Stimulated activated memory B cell treated with anti-CD40 and anti-IgM and Interleukin-4, amounts not matched to agents 10 μg/mL and 1 μg/mL and 100 μg/mL, for 72 hours (primary cell): Measurements from ENCODE around the gene EGFR.

Source experiments
- ATAC-seq: fragments of 150-1000 bp; cut with Tn5 transposase; 2 replicates; pipeline ENCODE4 v1.10.0; 2021
- H3K27ac Mint-ChIP-seq: one replicate; pipeline ENCODE4 v1.8.0; 2022; ENCODE audit warnings: mild to moderate bottlenecking, mixed read lengths
- H3K27me3 Mint-ChIP-seq: one replicate; pipeline ENCODE4 v1.8.0; 2022; ENCODE audit warnings: mixed read lengths
- H3K36me3 Mint-ChIP-seq: one replicate; pipeline ENCODE4 v1.8.0; 2022; ENCODE audit warnings: mixed read lengths
- H3K4me1 Mint-ChIP-seq: one replicate; pipeline ENCODE4 v1.8.0; 2022; ENCODE audit warnings: mixed read lengths
- H3K4me3 Mint-ChIP-seq: one replicate; pipeline ENCODE4 v1.8.0; 2022; ENCODE audit warnings: mild to moderate bottlenecking, moderate library complexity, mixed read lengths
- H3K9me3 Mint-ChIP-seq: one replicate; pipeline ENCODE4 v1.8.0; 2022; ENCODE audit warnings: mixed read lengths

Gene EGFR

DNA sequence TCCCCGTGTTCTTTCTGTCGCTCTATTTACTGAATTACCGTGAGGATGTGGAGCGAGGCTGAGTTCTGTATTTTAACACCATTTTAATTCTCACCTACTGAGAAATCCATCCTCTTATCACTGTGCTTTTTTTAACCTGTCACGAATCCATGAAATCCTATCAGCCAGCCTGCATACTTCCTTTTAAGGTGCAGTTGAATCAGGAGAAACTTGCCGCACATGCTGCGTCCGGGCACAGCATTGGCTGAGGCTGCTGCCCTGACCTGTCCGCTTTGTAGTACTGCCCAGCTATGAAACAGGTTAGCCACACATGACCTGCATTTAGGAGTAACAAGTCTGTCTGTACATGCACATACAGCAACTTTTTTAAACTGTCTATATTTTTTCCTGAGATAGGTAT is 82.5 kb downstream of the EGFR start:
- Mint-ChIP-seq H3K4me3 (no peak overlapping the region), H3K36me3 (no peaks in the 10 kb centered on the region), H3K4me1 (no peaks in the 10 kb centered on the region), H3K9me3 (no peaks in the 10 kb centered on the region), H3K27ac (no peak overlapping the region), H3K27me3 (peaks cover 37% of the 10 kb centered on the region)
- no peak for ATAC-seq

DNA sequence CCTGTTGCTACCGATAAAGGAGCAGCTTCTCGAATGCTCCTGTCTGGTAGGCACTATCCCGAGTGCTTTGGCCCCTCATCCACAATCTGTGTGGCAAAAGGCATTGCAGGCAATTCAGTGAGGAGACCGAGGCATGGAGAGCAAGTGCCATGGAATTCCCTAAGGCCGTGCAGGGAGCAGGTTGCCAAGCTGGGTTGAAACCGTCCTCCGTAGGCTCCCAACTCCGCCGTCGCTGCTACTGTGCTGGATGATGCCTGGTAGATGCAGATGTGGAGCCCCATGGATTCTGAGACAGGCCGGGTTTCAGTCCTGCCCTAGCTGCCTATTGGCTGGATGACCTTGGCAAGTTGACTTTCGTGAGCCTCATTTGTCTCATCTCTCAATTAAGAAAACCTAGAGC is 85.3 kb downstream of the EGFR start:
- ATAC-seq: no peak
- Mint-ChIP-seq H3K27ac (no peak overlapping the region), H3K4me1 (no peaks in the 10 kb centered on the region), H3K9me3 (no peaks in the 10 kb centered on the region), H3K4me3 (no peak overlapping the region), H3K36me3 (no peaks in the 10 kb centered on the region), H3K27me3 (peaks cover 47% of the 10 kb centered on the region)

DNA sequence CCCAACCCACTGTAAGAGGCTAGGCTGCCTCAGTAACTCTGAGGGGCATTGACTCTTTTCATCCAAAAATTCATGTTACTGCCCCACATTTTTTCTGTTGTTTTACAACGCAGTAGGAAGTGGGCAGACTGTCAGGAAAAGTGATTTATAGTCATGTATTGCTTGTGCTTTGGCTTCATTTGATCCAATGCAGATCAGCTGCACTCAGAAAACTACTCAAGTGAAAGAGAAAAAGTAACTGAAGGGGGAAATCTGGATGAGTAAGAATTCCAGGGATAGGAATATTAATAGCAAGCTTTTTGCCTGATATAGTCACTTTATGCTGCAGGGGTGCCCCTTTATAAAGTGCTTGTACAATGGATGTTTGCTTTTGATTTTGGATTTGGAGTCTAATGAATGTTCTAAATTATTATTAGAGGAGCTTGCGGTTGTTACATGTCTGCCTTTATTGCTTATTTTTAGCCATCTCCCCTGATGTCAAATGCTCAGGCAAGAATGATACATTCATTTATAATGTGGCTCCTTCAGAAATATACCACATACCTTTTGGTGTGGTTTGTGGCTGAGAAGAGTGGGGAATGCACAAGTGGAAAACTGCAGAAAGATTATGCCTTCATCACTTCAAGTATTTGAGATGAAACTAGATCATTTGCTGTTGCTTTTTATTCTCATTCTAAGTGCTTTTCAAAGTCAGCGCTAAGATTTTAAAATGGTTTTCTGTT is 86.1 kb downstream of the EGFR start:
- Mint-ChIP-seq H3K4me1 (no peaks in the 10 kb centered on the region), H3K9me3 (no peaks in the 10 kb centered on the region), H3K27me3 (peaks cover 52% of the 10 kb centered on the region), H3K36me3 (no peaks in the 10 kb centered on the region), H3K4me3 (no peak overlapping the region), H3K27ac (no peak overlapping the region)
- no peak for ATAC-seq

DNA sequence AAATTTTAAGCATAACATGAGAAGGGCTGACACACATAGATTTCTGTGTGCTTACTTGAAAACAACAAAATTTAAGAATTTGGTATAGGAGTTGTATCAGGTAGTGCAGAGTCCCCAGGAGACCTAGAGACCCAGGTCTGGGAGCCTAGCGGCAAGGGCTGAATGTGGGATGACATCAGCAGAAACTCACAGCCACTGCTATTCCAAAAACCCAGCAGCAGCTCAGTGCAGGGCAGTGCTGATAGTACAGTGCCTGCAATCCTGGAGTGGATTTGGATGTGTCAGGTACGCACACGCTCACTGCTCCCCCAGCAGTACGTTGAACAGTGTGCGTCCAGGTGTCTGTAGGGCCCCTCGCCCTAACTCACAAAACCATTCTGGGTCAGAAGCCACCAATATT is 87.1 kb downstream of the EGFR start:
- Mint-ChIP-seq H3K4me3 (no peak overlapping the region), H3K9me3 (no peaks in the 10 kb centered on the region), H3K36me3 (no peaks in the 10 kb centered on the region), H3K4me1 (no peaks in the 10 kb centered on the region), H3K27me3 (peaks cover 52% of the 10 kb centered on the region), H3K27ac (no peak overlapping the region)
- no peak for ATAC-seq

DNA sequence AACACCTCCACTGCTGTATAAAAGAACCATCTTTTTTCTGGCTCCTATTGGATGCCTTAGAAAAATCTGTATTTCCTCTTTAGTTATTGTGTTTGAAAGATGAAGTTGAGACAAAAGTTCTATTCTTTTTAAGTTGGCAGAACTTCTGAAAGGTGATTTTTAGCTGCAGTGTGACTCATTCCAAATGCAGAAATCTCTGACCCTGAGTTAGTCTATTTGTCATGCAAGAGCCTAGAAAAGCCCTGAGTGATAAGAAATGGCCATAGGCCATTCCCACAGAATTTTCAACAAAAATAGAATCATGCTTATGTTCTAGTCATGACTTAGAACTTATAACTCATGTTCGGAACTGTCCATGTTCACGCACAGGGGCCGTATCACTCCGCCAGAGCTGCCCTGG is 89.1 kb downstream of the EGFR start:
- Mint-ChIP-seq H3K4me1 (no peaks in the 10 kb centered on the region), H3K27ac (no peak overlapping the region), H3K4me3 (no peak overlapping the region), H3K9me3 (no peaks in the 10 kb centered on the region), H3K27me3 (peaks cover 45% of the 10 kb centered on the region), H3K36me3 (no peaks in the 10 kb centered on the region)
- ATAC-seq: no peak

DNA sequence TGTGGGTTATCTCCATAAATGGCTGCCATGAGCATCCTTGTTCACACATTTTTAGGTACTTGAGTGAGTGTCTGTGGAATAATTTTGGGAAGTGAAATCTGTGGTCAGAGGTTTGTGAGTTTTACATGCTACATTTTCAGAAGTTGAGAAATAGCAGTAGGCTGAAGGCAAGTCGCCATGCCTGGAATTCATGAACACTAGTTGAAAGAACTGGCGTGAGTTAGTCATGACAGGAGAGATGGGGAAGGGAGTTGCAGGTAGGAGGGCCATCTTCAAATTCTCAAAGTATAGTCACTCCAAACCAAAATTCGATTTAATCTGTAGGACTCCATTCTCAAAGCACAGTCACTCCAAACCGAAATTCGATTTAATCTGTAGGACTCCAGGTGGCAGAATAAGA is 89.6 kb downstream of the EGFR start:
- no peak for ATAC-seq
- H3K4me1 Mint-ChIP-seq: no peaks in the 10 kb centered on the region
- H3K4me3 Mint-ChIP-seq: no peak overlapping the region
- no peaks in the 10 kb centered on the region for H3K9me3 Mint-ChIP-seq
- H3K27me3 Mint-ChIP-seq: peaks cover 49% of the 10 kb centered on the region
- H3K27ac Mint-ChIP-seq: no peak overlapping the region
- no peaks in the 10 kb centered on the region for H3K36me3 Mint-ChIP-seq

DNA sequence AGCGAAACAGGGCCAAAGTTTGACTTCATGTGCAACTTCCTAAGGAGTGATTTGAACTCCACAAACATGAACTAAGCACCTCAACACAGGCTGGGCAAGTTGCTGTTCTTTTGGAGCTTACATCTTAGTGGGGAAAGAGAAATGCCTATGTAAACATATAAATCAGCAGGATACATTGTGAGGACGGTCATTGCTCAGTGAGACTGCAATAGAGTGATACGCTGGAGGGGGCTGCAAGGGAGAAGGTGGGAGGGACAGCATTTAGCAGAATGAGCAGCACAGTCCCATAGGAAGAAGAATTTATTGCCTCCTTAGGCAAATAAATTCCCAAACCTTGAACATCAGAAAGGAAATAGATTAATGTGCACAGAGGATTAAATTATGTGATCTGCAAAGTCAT is 90.0 kb downstream of the EGFR start:
- no peak for ATAC-seq
- Mint-ChIP-seq H3K4me1 (no peaks in the 10 kb centered on the region), H3K36me3 (no peaks in the 10 kb centered on the region), H3K4me3 (no peak overlapping the region), H3K27me3 (peaks cover 53% of the 10 kb centered on the region), H3K9me3 (no peaks in the 10 kb centered on the region), H3K27ac (no peak overlapping the region)

DNA sequence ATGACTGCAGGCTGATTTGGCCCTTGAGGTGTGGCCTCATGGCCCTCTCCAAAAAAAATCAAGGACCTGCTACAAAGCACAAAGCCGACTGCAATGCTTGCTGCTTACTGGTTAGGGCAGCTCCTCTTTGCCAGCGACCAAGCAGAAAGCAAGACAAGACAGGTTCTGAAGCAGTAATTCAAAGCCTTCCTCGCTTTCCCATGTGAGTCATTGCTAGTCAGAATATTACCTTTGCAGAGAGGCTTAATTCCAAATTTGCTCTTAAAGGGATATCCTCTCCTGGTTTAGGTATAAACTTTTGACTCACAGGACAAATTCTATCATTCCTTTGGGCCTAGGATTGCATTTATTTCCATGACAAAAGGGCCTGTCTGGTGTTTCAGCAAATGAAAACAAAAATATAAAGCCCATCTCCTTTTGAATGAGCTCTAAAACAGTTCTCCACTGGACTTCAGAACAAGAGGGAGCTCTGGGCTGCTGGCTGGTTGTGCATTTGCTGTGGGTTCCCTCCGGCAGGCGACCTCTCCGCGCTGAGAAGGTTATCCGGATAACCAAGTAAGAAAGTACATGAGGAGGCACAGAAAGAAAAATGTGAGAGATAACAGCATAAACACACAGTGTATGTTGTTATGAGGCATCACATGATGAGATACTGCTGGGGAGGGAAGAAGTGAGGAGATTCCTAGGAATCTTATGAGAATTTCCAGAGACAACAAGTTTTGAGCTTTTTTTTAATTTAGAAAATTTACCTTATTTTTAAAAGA is 90.8 kb downstream of the EGFR start:
- ATAC-seq: no peak
- no peak overlapping the region for H3K4me3 Mint-ChIP-seq
- H3K9me3 Mint-ChIP-seq: no peaks in the 10 kb centered on the region
- H3K4me1 Mint-ChIP-seq: no peaks in the 10 kb centered on the region
- no peak overlapping the region for H3K27ac Mint-ChIP-seq
- peaks cover 53% of the 10 kb centered on the region for H3K27me3 Mint-ChIP-seq
- no peaks in the 10 kb centered on the region for H3K36me3 Mint-ChIP-seq

DNA sequence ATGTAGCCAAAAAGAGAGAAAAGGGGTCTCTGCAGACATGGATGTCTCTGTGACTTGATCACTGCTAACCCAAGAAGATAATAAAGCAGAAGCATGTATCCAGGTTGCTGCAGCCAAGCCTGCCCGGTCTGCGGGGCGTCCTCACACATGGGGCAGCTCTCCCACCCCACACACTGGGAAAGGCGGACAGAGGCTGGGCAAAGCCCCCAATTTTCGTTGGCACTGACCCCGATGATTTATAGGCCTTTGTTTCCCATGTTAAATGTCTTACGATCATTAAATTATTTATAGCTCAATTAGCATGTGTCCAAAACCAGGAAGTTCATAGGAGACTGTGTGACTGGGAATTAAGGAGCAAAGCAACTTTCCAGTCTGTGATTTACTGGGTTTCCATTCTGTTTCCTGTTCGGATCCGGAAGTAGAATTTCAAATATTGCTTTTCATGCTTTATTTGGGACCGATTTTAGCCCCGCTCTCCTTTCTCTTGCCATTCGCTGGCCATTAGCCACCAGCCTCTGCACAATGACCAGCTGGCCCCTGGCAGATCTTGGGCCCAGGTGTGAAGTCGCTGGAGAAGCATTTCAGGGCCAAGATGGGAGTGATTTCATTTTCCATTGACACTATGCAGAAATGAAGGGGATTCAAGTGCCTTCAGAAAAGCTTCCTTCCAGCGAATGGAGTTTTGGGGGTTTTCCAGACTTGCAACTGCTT is 91.6 kb downstream of the EGFR start:
- H3K4me1 Mint-ChIP-seq: no peaks in the 10 kb centered on the region
- no peak overlapping the region for H3K27ac Mint-ChIP-seq
- H3K27me3 Mint-ChIP-seq: peaks cover 53% of the 10 kb centered on the region
- no peaks in the 10 kb centered on the region for H3K36me3 Mint-ChIP-seq
- no peak overlapping the region for H3K4me3 Mint-ChIP-seq
- no peaks in the 10 kb centered on the region for H3K9me3 Mint-ChIP-seq
- ATAC-seq: no peak

DNA sequence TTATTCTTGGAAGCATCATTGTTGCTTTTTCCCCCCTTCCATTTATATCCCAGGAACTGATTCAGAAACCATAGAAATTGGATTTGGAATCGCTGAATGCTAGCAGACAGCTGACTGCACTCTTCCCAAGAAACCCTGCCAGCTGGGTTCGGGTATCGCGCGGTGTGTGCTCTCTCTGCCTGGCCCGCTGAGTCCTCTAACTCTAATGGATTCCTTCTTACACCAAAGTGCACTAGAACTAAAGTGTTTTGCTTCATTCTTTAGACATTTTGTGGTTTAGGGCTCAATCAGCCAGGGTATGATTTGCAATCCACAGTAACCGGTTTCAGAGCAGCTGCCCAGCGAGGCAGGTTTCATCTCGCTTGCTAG is 92.2 kb downstream of the EGFR start:
- Mint-ChIP-seq H3K27ac (no peak overlapping the region), H3K27me3 (peaks cover 53% of the 10 kb centered on the region)

DNA sequence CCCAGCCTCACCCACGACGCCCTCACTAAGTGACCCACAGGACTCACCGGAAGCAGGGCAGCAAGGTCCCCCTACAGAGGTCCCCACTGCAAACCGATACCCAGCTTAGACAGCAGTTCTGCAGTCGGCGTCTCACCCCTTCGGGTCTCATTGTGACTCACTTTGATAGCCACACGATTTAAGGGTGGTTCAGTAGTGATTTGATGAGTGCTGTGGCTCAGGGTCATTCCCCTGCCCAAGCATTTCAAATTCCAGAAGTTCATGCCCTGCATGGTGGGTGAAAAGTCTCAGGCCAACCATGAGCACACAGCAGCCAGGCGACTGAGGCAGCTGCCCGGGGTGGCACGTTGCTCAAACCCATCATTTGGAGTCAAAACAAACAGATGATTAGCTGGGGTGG is 93.2 kb downstream of the EGFR start:
- no peak for ATAC-seq
- no peak overlapping the region for H3K4me3 Mint-ChIP-seq
- H3K27me3 Mint-ChIP-seq: peaks cover 52% of the 10 kb centered on the region
- H3K9me3 Mint-ChIP-seq: no peaks in the 10 kb centered on the region
- no peak overlapping the region for H3K27ac Mint-ChIP-seq
- no peaks in the 10 kb centered on the region for H3K36me3 Mint-ChIP-seq
- H3K4me1 Mint-ChIP-seq: no peaks in the 10 kb centered on the region

More for the DNA sequence above, 92.2 kb downstream of the EGFR start:
- no peaks in the 10 kb centered on the region for H3K9me3 Mint-ChIP-seq
- no peaks in the 10 kb centered on the region for H3K36me3 Mint-ChIP-seq
- no peak overlapping the region for H3K4me3 Mint-ChIP-seq
- ATAC-seq: no peak
- no peaks in the 10 kb centered on the region for H3K4me1 Mint-ChIP-seq

DNA sequence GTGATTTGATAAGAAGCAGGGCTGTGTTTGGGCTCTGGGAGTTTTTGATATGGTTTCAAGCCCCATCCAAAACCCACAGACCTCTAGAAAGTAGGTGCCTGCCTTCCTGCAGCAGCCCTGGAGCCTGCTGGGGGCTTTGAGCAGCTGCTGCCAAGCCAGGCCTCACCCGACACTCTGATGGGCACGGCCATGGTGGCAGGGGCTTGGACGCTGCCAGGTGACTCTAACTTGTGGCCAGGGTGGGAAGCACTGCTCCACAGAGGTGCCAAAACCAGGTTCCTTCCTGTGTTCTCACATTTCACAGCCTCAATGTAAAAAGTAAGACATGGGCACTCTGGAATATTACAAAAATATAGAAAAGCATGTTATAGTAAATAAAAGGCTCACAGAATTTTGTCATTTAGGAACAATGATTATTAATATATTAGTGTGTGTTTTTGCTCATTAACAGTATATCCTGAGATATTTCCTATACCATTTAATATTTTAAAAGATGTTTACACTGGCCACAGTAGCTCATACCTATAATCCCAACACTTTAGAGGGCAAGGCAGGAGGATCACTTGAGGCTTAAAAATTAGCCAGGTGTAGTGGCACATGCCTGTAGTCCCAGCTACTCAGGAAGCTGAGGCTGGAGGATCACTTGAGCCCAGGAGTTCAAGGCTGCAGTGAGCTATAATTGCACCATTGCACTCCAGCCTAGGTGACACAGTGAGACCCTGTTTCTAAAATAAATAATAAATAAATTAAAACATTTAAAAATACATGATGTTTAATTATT is 95.1 kb downstream of the EGFR start:
- H3K9me3 Mint-ChIP-seq: no peaks in the 10 kb centered on the region
- no peak overlapping the region for H3K4me3 Mint-ChIP-seq
- H3K36me3 Mint-ChIP-seq: no peaks in the 10 kb centered on the region
- H3K4me1 Mint-ChIP-seq: no peaks in the 10 kb centered on the region
- H3K27ac Mint-ChIP-seq: no peak overlapping the region
- no peak for ATAC-seq
- peaks cover 33% of the 10 kb centered on the region for H3K27me3 Mint-ChIP-seq

DNA sequence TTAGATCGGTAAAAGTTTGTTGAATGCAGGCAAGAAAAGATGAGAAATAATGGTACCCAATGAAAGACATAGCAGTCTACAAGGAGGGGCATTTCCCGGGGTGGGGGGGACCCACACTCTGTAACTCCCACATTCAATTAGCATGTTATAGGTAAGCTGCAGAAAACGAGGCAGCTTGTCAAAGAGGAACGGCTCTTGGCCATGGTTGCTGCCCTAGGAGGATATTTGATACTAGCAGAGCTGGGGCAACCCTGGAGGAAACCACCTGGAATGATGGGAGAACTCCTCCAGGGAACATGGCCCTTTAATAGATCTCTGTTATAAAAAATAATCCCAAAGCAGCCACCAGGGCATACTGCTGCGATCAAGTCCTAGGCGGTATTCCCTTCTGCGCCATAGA is 98.5 kb downstream of the EGFR start:
- Mint-ChIP-seq H3K27ac (no peak overlapping the region), H3K4me3 (no peak overlapping the region), H3K36me3 (no peaks in the 10 kb centered on the region), H3K27me3 (peaks cover 18% of the 10 kb centered on the region), H3K4me1 (no peaks in the 10 kb centered on the region), H3K9me3 (no peaks in the 10 kb centered on the region)
- ATAC-seq: no peak

DNA sequence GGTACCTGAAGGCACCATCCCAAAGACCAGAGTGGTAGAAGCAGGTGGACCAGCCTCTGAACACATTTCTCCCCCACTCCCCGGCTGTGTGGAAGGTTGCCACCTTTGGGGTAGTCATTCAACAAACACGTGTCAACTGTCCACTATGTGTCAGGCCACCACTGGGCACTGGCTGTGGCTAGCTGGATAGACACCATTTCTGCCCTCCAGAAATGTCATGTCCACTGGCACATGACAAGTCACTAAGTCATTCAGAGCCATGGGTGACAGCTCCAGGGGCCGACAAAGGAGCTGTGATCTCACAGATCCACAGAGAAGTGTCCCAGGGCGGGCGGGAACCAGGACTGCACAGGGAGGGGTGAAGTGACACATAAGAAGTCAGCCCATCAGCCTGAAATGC is 99.6 kb downstream of the EGFR start:
- no peak overlapping the region for H3K27ac Mint-ChIP-seq
- no peak for ATAC-seq

DNA sequence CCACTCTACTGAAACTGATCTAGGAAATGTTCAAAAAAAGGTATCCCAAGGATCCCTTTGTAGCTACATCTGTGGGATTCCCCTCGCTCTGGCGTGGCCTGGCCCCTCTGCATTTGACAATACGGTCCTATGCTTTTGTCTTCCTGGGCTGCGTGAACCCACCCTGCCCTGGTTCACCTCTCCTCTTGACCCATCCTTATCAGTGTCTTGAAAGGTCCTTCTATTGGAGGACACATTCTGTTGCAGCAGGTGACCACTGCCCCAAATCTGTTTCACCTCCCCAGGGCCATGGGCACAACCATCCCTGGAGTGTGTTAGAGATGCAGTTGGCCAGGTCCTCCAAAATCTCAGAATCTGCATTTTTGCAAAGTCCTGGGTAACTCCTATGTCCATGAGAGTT is 100.8 kb downstream of the EGFR start:
- H3K9me3 Mint-ChIP-seq: no peaks in the 10 kb centered on the region
- H3K4me1 Mint-ChIP-seq: no peaks in the 10 kb centered on the region
- H3K27ac Mint-ChIP-seq: no peak overlapping the region
- peaks cover 12% of the 10 kb centered on the region for H3K27me3 Mint-ChIP-seq
- H3K4me3 Mint-ChIP-seq: no peak overlapping the region
- H3K36me3 Mint-ChIP-seq: no peaks in the 10 kb centered on the region
- no peak for ATAC-seq

More for the DNA sequence above, 99.6 kb downstream of the EGFR start:
- Mint-ChIP-seq H3K4me1 (no peaks in the 10 kb centered on the region), H3K36me3 (no peaks in the 10 kb centered on the region), H3K9me3 (no peaks in the 10 kb centered on the region), H3K27me3 (peaks cover 13% of the 10 kb centered on the region), H3K4me3 (no peak overlapping the region)
